Right renal cortex interstitium (tissue), 3 donors: ENCODE results near the gene ARID1B. TPM values are rescaled to one million over a fixed set of nuclear protein-coding genes. Genes with fewer than 3 reads are reported as not detected.

Experiments used
- DNase-seq, 3 donors: peaks; one replicate each; pipeline ENCODE4 v3.0.0-alpha.2; 2013; ENCODE audit warnings: low read depth in 3 of 3, low spot score in 2 of 3
- polyA plus RNA-seq, 3 donors: library from polyadenylated mRNA; unstranded; fragments of 120-200 nt; gene quantifications; one replicate each; pipeline ENCODE4 v1.2.1, GENCODE V29; 2013; ENCODE audit not compliant: insufficient read length in 3 of 3

ARID1B gene
- polyA plus RNA-seq, 3 donors: 70.1 to 75.5 (median 72.6) TPM

DNA sequence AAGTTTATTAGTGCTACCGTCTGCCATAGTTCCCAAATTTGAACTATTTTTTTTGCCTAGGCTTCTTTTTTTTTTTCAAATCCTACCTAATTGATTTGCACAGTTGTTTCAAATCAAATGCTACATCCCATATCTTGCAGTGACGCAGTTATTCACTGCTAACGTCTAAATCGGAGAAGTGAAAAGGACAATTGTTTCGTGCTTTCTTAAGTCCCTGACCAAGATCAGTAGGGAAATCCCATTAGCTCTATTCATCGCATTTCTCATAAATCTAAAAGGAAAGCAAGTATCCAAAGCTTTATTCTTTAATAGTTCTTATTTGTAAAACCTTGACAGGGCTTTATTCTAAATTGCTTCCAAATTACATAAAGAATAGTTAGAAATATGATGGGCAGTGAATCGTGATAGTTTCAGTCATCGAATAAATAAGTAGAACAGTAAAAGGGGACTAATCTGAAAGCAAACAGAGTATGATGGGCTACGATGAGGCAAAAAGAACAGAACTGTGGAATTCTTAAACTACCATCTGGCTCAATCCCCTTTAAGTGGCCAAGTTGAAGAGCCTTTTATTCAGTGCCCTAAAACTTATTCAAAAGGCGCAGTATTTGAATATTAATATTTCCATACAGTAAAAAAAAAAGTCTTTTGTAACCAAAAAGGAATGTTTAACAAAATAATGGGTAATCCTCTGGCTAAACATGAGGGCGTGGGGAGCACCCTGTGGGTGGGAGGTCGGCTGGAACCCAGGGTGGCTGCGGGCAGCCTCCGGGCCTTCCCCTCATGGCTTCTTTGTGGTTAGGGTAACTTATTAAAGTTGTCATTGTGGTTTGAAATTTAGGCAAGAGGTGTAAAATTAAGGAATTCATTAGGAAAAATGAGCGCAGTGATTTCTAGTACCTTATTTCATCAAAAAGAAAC, 3.0 kb upstream of the ARID1B start:
- no peak for DNase-seq

DNA sequence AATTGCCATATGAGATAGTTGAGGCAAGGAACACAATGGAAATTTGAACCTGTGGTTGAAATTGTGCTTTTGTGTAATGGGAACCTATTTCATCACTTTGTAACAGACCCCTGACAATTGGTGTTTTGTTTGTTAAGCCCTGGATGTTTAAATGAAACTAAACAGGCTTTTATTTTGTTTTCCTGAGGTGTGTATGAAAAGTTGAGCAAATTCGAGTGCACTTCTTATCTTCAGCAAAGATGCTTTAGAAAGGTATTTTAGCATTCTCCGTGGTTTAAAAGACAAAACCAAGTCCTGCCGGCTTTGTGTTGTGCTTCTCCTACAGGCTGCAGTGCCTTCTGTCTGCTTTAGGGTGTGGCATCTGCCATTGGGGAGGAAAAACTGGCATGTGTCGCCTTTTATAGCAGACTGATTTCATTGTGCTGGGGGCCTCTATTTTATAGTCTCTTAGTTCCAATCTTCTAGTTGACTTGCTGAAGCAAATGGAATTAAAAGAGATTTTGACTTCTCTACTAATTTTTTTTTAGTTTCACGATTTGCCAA, 2.2 kb upstream of the ARID1B start:
- DNase-seq: no peak

DNA sequence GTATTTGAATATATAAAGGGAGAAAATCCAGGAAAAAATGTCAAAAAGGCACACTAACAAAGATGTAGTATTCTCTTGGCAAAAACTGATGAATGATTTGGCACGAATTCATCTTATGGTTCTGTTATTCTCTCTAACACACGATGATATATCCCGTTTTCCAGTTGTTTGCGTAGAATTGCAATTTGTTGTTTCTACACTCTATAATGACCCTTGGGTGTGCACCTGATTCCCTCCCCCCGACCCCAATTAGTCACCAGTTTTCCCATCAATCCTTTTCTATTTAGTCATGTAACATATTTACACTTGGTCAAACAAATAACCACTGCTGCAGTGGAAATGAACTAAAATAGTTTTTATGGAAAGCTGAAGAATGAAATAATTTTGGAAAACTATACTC, 1.5 kb upstream of the ARID1B start:
- DNase-seq: no peak

DNA sequence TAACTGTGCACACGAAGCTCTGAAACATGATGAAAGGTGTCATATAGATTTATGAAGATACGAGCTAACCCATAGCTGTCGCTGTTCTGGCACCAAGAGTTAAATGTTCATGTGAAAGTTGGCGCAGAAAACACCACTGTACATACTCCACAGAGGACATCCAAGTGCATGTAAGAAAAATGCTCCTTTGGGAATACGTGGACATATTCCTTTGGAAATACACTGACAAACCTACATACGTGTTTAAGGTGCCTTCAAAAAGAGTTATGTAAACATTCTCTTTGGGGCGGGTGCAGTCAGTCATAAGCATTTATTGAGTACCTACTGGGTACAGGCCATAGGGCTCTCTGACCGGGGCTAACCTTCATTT, 723 bp upstream of the ARID1B start:
- DNase-seq: no peak

DNA sequence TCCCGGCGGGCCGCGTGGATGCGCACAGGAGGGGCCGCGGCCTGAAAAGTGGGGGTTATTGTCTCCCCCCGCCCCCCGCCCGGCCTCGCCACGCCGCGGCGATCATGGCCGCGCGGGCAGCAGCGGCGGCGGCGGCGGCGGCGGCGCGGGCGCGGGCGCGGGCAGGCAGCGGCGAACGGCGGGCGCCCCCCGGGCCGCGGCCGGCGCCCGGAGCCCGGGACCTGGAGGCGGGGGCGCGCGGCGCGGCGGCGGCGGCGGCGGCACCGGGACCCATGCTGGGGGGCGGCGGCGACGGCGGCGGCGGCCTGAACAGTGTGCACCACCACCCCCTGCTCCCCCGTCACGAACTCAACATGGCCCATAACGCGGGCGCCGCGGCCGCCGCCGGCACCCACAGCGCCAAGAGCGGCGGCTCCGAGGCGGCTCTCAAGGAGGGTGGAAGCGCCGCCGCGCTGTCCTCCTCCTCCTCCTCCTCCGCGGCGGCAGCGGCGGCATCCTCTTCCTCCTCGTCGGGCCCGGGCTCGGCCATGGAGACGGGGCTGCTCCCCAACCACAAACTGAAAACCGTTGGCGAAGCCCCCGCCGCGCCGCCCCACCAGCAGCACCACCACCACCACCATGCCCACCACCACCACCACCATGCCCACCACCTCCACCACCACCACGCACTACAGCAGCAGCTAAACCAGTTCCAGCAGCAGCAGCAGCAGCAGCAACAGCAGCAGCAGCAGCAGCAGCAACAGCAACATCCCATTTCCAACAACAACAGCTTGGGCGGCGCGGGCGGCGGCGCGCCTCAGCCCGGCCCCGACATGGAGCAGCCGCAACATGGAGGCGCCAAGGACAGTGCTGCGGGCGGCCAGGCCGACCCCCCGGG, 637 bp downstream of the ARID1B start:
- no peak for DNase-seq

DNA sequence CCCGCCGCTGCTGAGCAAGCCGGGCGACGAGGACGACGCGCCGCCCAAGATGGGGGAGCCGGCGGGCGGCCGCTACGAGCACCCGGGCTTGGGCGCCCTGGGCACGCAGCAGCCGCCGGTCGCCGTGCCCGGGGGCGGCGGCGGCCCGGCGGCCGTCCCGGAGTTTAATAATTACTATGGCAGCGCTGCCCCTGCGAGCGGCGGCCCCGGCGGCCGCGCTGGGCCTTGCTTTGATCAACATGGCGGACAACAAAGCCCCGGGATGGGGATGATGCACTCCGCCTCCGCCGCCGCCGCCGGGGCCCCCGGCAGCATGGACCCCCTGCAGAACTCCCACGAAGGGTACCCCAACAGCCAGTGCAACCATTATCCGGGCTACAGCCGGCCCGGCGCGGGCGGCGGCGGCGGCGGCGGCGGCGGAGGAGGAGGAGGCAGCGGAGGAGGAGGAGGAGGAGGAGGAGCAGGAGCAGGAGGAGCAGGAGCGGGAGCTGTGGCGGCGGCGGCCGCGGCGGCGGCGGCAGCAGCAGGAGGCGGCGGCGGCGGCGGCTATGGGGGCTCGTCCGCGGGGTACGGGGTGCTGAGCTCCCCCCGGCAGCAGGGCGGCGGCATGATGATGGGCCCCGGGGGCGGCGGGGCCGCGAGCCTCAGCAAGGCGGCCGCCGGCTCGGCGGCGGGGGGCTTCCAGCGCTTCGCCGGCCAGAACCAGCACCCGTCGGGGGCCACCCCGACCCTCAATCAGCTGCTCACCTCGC, 1.5 kb downstream of the ARID1B start:
- DNase-seq: no peak

DNA sequence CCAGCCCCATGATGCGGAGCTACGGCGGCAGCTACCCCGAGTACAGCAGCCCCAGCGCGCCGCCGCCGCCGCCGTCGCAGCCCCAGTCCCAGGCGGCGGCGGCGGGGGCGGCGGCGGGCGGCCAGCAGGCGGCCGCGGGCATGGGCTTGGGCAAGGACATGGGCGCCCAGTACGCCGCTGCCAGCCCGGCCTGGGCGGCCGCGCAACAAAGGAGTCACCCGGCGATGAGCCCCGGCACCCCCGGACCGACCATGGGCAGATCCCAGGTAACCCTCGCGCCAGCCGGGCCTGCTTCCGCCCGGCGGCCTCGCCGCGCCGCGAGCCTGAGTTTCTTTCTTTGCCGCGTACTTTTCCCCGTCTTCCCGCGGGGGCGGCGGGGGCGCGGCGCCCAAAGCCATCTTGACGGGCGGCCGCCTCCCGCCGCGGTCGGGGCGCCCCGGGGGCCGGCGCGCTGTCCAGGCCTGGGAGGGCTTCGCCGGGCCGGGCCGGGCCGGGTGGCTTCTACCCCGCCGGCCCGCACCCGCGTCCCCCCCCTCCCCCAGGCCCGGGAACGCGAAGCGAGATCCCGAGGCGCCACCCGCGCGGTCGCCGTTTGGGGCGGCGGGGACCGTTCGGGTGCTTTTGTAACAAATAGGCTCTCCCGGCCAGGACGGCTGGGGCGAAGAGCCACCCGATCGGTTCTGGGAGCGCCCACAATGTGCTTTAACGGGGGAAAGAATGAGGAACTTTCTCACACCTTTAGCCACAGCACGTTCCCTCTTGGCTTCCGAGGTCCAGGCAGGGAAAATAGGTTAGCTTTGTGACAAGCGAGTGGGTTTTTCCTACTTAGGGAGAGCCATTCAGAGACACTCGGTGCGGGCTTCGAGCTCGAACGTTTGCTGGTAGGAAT, 2.3 kb downstream of the ARID1B start:
- DNase-seq: no peak

DNA sequence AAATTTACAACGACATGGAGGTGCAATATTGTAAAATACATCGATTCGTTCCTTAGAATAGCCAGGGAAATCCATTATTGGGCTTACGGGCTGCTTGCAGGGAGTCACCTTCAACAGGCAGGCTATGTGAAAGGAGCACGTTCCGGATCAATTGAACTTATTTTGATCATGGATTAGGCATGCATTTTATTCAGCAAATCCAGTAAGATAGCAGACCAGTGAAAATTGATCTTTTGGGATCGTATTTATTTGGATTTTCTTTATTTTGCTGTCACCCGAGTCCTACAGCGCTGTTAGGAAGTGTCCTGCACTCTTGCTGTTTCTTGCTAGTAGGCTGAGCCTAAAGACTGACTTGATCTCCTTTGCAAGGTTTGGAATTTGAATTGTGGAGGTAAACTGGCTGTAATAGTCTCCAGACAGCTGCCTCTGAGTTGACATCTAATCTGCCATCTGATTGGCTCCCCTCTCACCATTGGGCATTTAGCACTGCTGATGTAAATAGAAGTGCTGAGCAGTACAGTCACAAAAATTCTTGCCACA, 3.0 kb downstream of the ARID1B start:
- peak in 1 of 3 donors; percentile 54 for DNase-seq

DNA sequence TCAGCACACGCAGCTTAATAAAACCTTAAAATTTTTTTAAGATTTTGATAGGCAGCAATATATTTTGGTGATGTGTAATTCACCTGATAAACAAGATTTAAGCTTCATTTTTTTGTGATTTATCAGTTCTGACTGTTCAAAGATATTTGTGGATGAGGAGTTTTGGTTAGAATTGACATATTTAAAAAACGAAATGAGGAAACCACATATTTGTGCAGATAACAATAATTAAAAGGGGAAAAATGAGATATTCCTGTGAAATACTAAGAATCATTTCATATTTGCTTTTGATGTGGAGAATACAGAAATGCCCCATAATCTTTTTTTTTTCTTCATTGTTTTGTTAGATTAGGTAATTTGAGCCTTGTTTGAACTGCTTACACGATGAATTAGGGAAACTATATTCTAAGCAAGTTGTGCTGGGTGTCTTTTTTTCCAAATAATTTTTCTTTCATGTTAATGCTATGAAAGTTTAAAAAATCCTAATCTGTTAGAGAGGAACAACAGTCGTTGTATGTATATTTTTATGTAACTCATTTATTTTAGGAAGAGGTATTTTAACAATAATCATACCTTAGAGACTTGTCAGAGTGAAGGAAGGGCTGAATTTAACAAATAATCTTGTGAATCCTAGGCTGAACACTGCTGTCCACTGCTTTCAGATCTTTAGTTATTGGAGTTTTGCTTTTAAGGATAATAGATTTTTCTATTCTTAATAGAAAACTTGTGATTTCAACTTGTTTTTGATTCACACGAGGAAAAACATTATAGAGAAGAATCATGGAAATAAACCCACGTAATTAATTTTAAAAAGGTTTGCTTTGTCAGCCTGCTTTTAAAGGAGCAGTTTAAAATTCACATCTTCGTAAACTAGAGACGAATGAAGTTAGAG, 4.0 kb downstream of the ARID1B start:
- no peak for DNase-seq

DNA sequence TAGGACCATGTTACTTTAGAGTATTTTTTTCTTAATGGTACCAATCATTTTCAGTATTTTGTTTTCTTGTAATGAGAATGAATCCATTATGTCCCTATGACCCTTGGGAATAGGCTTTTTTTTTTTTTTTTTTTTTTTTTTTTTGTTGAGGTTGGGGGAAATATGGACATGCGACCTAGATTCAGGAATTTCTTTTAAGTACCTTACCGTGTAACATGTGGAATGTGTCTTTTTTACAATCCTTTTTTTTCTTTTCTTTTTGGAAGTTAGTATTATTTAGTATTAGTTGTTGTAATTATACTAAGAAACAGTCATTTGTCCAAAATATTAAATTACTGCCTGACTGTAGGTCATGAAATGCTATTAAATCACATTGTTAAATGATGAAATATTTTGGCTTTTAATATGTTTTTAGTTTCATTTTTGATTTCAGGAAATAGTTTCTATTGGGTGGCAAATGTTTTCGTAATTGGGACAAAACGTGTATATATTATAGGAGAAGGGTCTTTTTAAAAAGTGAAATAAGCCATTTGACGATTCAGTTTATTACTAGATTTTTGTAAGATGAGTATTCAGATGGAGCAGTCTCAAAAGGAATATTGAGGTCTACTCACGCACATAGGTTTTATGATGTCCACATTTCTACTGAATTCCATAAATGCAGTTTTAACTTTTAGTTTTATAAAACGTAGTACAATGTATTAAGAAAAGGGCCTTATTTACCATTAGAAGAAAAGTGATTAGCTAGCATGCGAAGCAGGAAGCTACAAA, 4.9 kb downstream of the ARID1B start:
- no peak for DNase-seq

DNA sequence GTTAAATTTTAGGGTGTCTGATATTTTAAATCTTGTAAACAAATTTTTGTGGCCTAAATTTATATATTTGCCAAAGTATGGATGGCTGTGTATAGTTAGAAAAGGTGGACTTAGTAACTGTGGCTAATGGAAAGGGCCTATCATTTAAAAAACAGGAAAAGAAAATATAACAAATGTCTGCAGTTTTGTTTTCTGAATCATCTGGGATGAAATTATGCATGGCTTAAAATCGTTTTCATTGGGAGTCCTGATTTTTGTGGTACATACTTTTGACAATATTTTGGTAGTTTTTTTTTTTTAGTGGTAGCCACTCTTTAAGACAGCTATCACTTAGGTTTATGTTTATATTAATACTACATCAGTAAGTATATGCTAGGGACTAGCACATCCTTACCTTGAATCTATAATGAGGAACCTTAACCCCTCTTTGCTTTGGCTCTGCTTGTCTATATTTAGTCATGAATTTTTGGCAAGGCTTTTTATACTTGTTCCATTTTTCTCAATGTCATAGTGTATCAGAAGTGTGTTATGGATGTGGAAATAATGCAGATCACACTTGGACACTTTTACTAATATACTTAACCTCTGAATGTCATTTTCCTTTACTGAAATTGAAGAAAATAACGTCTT, 5.6 kb downstream of the ARID1B start:
- DNase-seq: no peak

DNA sequence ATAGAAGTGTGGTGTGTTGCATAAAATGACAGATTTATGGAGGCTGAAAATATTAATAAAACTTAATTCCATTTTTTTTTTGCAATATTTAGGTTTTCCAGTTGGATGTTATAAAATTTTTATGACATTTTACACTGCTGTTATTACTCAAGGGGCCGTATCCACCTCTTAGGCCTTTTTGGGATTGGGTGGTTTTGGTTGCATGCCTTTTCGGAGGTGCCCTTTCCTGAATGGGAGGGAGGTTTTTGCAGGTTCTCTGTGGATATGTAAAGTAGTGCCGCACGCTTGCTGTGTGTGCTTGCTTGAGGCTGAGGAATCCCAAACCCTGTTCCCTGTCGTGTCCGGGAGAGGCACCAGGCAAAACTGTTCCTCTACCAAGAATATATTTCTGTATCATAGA, 6.8 kb downstream of the ARID1B start:
- DNase-seq: no peak

DNA sequence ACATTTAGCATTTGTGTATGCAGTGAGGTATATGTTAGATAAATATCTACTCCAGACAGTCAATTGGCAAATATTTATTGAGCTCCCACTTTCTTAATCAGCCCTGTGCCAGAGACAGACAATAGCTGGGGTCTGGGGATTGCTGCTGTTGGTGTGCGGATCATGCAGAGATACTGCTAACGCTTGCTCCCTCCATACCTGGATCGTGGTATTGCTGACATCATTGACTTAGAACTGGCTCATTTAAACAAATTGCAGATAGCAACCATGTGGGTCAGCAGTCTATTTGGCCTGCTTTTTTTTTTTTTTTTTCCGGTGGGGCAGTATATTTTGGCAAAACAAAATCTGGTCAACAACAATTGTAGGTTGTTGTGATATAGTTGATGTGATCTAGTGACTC, 9.5 kb downstream of the ARID1B start:
- no peak for DNase-seq

DNA sequence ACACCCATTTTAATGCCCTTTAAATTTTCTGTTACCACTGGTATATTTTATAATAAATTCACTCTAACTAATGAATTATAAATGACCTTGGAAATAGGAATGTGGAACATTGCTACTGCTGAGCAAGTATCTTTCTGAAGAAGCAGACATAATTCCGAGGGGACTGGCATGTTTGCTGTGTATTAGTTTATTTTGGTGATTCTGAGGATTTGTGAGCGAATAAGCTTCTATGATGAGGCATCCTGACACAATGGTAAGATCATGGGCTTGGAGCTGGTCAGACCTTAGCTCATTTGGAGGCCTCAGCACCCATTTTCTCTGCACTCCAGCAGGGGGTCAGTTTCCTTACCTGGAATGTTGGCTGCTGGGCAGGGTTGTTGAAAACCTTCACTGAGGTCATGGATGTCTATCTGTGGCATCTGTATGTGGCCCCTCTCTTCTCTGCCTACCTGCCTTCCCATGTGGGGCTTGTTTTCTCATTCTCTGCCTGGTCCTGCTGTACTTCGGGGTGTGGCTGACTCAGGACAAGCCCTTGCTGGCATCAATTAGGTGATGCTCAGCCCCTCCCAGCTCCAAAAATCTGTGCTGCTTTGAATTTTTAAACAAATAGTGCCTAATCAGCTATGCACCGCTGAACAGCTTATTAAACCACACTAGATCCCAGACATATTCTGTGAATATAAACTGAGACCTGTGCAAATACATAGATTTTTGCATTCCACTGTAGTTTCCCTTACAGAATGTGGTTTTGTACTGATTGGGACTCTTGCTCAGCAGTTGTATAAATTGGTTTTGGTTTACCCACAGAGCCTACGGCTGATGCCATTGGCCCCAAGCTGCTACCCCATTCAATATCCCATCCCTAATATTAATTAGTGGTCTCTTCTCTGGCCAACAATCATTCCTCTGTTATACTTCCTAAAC, 10.7 kb downstream of the ARID1B start:
- no peak for DNase-seq

DNA sequence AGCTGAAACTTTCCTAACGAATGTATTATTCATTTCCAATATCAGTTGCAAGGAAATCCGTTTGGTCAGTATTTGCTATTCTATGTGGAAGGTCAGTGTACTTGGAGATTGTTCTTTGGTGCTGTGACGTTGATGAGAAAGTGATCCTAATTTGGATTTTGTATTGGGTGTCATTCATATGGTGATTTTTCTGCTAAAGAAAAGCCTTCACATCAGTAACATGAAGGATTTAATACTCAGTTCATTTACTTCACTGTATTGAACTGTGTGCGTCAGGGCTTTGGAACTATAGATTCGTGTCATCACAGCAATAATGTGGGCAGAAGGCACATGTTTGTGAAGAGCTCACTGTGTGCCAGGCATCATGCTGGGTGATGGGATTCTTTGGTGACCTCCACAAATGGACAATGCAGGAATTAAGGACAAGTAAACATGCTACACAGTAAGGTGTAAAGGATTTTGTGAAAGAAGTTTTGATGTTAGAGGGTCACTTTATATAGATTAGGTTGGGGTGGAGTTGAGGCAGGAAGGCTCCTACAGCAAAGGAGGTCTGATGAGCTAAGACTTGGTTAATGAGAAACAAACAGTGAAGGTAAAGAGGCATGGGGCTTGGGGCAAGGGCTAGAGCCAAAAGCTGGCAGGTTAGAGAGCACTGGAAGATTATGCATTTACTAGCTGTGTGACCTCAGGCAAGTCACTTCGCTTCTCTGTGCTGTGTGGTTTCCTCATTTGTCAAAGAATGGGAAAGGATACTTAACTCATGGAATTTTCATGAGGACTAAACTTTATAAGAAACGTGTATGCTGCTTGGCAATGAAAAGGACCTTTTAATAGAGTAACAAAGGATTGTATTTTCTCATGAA, 12.1 kb downstream of the ARID1B start:
- DNase-seq: no peak
